T-helper 1 cell (primary cell): ENCODE data around the gene CCDC33.

Experiments used
- DNase-seq, 5 donors: peaks; one replicate each; pipeline ENCODE4 v3.0.0-alpha.2; 2012 to 2020

The CCDC33 gene

DNA sequence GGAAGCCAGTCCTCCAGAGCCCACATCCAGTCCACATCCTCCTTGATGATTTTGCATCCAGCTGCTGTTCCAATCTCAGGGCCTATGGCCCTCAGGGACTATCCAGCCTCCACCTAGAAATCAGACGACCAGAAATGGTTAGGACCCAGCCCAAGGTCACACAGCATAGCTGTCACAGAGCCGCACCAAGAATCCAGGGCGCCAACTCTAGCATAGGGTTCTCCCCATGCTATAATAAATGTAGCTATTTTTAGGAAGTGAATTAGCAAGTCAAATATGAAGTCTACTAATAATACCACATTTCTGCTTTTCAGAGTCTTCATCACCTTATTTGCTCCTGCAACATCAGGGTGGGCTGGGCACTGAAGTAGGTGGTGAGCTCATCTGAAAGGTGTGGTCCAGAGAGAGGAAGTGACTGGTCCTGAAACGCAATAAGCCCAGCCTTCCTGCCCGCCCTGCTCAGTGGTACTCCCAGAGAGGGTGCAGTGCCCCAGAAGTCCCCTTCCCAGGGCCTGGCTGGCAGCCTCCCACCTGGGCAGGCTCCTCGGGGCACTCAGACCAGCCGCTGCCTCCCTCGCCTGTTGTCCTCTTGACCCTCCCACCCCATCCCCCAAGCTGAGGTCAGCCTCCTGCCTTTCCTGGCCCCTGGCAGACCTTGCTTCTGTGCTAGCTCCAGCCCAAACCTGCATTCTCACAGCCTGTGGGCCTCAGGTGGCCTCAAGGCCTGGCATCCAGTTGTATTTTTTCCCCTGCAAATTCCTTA lies 148.9 kb downstream of the CCDC33 start:
- peak in 1 of 5 donors; percentile 80 for DNase-seq

DNA sequence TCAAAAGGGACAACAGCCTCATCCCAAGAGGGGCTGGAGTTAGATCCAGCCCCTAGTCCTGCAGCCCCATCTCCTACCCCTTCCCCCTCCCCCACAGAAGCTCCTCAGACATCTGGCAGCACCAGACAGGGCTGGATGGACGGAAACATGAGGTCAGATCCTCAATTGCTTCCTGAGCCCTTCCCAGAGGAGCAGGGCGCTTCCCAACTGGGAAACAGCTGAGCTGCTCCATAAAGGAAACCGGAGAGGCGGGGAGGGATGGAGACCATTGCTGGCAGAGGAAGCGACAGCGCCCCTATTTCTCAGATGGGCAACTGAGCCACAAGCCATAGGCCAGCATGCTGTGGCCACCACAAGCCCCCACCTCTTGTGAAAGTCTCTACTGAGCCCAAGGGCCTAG lies 149.6 kb downstream of the CCDC33 start:
- no peak for DNase-seq
